Measurements from ENCODE around the gene PRAC1.
"Not testable (repeated sequence)": the region's sequence is repeated elsewhere in the genome, so short reads cannot be mapped to it uniquely, and the experiment has no call there.

The PRAC1 gene

GRCh38 chr17:48725288-48726064 is 3.2 kb upstream of the PRAC1 start:
- no peak for DNase-seq

- DNase-seq: no peak
Observed at GRCh38 chr17:48725004-48725287, 2.6 kb upstream of the PRAC1 start.

DNA sequence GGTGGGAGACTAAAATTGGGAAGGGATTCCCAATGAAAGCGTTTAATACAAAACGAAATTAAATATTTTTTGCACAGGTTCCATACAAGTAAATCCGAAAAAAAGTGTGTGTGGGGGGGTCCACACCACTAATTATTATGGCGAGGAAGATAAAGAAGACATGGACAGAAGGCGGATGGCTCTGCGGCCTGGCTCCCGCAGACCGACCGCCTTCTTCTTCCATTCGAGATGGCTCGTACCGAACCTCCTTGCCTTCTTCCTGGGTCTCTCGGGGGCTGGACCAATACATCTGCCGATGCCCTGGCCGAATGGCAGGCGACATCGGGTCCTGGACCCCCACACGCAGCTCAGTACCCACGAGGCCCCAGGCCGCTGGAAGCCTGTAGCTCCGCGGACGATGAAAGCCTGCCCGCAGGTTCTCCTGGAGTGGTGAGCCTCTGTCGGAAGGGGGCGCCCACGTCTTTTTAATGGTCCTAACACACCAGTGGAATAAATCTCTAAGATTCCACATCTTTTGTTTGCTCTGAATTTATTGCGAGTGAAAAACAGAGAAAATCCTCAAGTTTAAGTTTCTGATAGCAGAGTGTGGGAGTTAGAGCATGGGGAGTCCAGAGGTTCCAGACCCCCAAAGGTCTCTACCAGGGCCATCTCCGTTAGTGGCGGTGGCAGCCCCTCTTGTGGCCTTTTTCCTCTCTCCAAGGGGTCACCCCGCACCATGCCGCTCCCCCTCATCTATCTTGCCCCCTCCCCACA is 2.1 kb upstream of the PRAC1 start:
- peak; percentile 82 for DNase-seq

DNA sequence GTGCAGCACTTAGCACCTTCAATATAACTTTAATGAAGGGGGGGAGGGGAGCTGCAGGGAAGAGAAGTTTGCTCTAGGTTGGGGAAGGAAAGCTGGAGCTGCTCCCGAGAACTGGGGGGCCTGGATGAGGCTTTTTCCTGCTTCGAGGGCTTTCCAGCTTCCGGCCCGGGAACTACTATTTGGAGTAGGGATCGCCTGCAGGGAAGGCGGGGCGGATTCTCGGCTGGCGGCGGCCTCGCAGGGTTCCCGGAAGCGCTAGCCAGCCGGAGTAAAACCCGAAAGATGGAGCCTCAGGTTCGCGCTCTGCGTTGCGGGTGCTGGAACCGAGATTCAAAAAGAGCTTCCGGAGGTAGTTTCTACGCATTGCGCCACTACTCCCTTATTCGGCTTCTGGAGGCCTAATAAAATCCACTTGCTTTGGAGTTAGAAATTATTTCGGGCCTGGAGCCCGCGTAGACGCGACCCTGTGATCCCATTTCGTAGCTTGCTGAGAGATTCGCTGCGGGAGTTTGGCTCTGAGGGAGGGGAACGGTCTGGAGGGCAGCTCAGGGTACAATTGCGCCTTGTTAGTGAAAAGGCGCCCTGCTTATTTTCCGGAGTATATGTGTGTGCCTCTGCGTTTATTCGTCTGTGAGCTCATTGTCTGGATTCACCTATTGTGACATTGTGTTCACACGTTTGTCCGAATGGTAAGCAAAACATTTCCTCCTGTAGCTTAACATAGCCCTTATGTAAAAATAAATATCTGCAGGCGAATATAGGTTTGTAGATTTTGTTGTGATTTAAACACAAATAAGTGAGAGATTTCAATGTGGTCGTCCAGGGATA is 1.3 kb upstream of the PRAC1 start:
- DNase-seq: peak; percentile 16

DNA sequence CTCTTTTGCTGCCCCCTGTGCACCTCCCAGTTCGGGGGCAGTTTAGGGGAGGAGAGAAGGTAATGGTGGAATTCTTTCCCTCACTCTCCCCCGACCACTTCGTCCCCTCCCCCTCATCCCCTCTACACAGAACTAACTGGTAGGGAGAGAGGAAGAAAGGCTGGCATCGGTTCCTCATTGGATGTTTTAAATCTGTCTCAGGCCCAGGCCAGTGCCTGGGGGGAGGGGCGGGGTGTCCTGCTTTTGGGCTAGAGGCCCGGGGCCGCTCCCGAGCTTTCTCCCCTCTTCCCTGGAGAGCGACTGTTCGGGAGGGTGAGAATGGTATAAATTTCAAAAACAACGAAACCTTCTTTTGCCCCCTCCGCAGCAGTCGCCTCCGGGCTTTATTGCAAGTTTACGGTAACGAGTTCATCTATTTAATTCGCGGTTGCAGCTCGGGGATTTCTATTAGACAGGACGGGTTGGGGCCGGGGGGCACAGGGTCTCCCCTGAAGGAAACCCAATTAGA is 651 bp upstream of the PRAC1 start, which contains the start of gene PRAC2:
PRAC2 (plus strand) TSS at position 271 of the 508 bp plus-strand sequence. CDS start 1,226 bp downstream, outside the sequence.
- DNase-seq: no peak

GRCh38 chr17:48721009-48721402 is 1.3 kb downstream of the PRAC1 start:
- no peak for DNase-seq

DNA sequence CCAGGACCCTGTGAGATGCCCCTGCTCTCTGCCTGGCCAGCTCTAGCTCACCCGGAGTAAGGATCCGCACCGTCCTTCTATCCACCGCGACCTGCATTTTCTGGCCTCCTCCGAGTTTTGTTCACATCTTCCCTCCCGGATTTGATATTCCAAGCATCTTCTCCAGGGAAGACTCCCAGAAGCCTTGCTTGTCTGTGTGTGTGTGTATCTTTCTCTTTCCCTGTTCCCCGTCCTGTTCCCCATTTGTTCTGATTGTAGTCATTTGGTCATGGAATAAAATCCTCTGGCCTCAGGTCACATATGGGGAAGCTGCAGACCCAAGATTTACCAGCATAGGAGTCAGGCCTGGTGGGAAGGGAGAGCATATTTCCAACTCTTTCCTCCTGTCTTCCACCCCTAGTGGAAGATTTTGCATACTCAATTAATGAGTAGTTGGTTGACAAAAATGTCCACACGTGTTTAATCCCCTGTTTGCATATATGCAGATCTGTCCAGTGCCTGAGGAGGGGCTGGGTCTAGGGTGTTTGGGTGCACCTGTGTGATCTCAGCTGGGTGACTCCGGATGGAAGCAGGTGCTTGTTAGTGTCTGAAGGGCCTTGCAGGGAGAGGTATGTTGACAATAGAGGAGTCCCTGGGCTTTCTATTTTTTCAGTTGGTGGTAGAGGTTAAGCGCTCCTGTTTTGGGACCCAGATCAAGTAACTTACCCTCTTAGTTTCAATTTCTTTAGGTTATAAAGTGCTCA is 1.9 kb downstream of the PRAC1 start:
- no peak for DNase-seq

DNA sequence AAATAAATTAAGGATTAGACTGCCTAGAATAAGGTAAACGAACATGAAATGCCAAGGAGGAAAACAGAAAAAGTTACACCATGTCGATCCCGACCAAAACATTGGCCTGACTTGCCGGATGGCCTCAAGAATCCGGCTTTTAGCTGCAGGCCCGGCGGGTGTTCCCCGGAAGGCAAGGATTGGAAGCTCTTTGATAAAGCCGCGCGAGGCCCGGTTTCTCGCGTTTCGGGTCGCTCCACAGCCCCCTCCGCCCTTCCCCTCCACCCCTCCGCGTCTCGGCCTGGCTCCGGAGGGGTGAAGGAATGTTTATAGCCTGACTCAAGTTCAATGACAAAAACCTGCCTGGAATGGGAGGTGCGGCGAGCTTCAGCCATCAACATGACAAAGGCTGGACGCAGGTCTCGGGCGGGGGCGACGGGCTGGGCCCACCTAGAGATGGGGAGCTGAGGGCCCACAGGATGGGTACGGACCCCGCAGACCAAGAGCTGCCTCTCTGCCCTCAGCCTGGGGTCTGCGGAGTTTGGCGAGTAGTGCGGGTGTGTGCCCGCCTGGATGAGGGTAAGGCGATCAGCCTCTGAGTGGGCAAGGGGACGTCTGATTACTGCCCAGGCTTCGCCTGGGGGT is 2.6 kb downstream of the PRAC1 start:
- no peak for DNase-seq

GRCh38 chr17:48718761-48719641 is 3.3 kb downstream of the PRAC1 start:
- DNase-seq: no peak

GRCh38 chr17:48718227-48718760 is 4.0 kb downstream of the PRAC1 start:
- no peak for DNase-seq

DNA sequence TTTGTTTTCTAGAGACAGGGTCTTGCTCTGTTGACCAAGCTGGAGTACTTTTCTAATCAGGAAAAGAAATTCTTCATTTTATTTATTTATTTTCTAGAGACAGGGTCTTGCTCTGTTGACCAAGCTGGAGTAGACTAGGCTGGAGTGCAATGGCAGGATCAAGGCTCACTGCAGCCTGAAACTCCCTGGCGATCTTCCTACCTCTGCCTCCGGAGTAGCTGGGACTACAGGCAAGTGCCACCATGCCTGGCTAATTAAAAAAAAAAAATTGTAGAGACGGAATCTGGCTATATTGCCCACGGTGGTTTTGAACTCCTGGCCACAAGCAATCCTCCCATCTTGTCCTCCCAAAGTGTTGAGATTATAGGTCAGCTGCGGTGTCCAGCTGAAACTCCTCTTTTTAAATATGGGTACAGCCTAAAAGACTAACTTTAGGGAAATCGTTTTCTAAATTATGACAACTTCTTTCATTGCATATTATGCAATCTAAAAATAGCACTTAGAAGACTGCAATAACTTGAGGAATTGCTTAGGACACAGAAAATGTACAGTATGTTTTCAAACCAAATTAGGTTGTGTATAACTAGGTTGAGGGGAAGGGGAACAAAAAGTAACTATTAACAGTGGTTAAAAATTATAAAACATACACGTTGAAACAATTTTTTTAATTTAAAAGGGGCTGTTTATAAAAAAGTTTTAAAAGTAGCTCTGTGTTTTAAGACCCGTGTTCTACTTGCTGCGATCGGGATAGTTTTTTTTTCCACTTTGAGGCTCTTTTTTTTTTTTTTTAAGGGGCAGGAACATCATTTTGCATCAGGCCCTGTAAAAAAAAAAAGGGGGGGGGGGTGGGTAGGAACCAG is 4.7 kb downstream of the PRAC1 start:
- DNase-seq: no peak

- DNase-seq: not testable (repeated sequence)
Observed at GRCh38 chr17:48716549-48716948, 5.8 kb downstream of the PRAC1 start.

GRCh38 chr17:48715496-48716399 is 6.6 kb downstream of the PRAC1 start:
- no peak for DNase-seq

- DNase-seq: no peak
Observed at GRCh38 chr17:48711128-48711527, 11.2 kb downstream of the PRAC1 start.

DNA sequence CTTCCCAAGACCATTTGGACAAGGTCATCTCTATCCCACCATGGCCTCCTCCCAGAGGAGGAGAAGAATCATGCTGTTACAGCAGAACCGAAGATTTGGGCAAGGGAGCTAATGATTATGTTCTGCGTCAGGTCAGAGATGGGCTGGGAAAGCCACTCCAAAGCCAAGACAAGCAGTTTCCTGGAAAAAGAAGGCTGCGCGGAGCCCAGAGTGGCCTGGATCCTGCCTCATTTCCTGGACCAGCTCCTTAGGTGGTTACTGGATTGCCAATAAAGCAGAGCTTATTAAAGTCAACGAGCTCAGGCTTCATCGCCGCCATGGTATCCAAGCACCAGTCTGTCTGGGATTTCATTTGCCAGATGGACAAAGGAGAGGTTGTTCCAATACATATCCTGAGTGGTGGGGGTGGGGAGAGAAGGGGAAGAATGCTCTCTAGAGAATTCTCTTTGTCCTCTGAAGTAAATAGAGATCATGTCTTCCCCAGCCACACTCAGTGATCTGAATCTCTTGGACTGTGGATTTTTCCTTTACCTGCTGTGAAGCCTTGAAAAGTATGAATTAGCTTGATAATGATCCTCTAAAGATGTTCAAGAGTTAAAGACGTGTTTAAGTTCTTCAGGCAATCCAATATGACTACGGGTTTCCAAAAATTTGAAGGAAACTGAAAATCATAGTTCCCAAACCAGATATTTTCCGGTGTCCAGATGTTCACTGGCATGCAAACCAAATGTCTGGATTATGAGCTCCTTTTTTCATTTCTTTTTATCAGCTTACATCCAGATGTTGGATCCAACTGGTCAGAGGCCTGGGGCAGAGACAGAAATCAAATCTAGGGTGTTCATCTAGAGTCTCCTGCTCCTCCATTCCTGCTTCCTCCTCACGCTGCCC is 17.7 kb downstream of the PRAC1 start:
- DNase-seq: no peak

DNA sequence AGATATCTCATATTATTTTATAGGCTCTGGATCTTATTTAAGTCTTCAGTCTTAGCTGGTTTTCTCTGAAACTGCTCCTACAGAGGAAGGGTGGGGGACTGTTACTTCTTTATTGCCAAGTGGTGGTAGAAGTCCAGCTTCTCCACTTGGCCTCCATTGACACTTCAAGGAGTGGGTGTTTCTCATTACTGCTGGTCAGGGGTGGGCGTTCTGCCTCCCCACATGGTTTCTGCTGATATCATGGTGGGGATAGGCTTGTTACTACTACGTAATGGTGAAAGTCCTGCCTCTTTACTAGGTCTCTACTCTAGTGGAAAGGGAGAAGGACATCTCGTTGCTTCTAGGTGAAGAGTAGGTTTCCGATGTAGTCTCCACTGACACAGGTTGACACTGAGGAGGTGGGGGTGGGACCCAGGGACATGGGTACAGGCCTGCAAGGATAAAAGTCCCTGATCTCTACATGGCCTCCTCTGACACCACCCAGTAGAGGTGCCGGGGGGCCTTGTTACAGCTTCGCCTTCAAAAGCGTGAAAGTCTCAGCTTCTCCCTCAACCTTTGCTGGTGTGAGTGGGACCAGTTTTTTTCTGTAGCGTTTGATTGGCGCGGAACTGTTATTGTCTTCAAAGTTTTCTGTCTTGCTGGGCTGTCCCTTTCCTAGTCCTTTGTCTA is 20.3 kb downstream of the PRAC1 start:
- no peak for DNase-seq

GRCh38 chr17:48693178-48693577 is 29.1 kb downstream of the PRAC1 start:
- no peak for DNase-seq

Measured in activated CD4-positive, alpha-beta T cell treated with anti-CD3 and anti-CD28 coated beads, Interleukin-10, Interleukin-2, amounts not matched to agents 100 ng/mL and 50 ng/mL, durations not matched to agents 16 hours and 8 hours (primary cell).